H9 (cell line): ENCODE results near the gene JAG2. TPM values are rescaled to one million over a fixed set of nuclear protein-coding genes. Genes with fewer than 3 reads are reported as not detected.
A peak's percentile ranks its signal among the peaks of the same experiment; 100 is the strongest.

Experiments used
- DNase-seq: peaks from one replicate; pipeline ENCODE4 v3.0.0-alpha.2; 2017
- H2AFZ ChIP-seq: one replicate; pipeline ENCODE4 v1.6.1; 2013; ENCODE audit warnings: mild to moderate bottlenecking, low read length, control low read depth, moderate library complexity
- H2AK5ac ChIP-seq: 2 replicates; pipeline ENCODE4 v1.6.1; 2013; ENCODE audit warnings: low read length, control low read depth, mixed read lengths; ENCODE audit not compliant: insufficient read length
- H2BK120ac ChIP-seq: one replicate; pipeline ENCODE4 v1.6.1; 2013; ENCODE audit warnings: low read depth, mild to moderate bottlenecking, low read length, control low read depth, inconsistent platforms; ENCODE audit not compliant: poor library complexity, severe bottlenecking
- H2BK12ac ChIP-seq: 2 replicates; pipeline ENCODE4 v1.6.1; 2013; ENCODE audit warnings: low read length, control low read depth, mixed read lengths, low read depth; ENCODE audit not compliant: insufficient read length
- H2BK15ac ChIP-seq: 2 replicates; pipeline ENCODE4 v1.6.1; 2013; ENCODE audit warnings: low read depth, low read length, control low read depth
- H2BK20ac ChIP-seq: one replicate; pipeline ENCODE4 v1.6.1; 2013; ENCODE audit warnings: low read depth, mild to moderate bottlenecking, low read length, control low read depth, inconsistent platforms; ENCODE audit not compliant: poor library complexity, severe bottlenecking
- H2BK5ac ChIP-seq: 2 replicates; pipeline ENCODE4 v1.6.1; 2013; ENCODE audit warnings: low read length, control low read depth, mixed read lengths; ENCODE audit not compliant: insufficient read length
- H3K14ac ChIP-seq: 2 replicates; pipeline ENCODE4 v1.6.1; 2013; ENCODE audit warnings: low read length, control low read depth; ENCODE audit not compliant: insufficient read depth
- H3K18ac ChIP-seq: 2 replicates; pipeline ENCODE4 v1.6.1; 2013; ENCODE audit warnings: low read depth, mild to moderate bottlenecking, mixed read lengths, low read length, control low read depth; ENCODE audit not compliant: insufficient read length
- H3K23ac ChIP-seq: 2 replicates; pipeline ENCODE4 v1.6.1; 2013; ENCODE audit warnings: low read length, control low read depth, mixed read lengths, low read depth; ENCODE audit not compliant: insufficient read length
- H3K23me2 ChIP-seq: 2 replicates; pipeline ENCODE4 v1.6.1; 2013; ENCODE audit warnings: low read depth, mild to moderate bottlenecking, mixed read lengths, low read length, control low read depth; ENCODE audit not compliant: insufficient read length, poor library complexity, severe bottlenecking
- H3K27ac ChIP-seq: 2 replicates; pipeline ENCODE4 v1.5.1; 2013; ENCODE audit warnings: low read length, control low read depth, mixed read lengths, low read depth; ENCODE audit not compliant: insufficient read length
- H3K27me3 ChIP-seq: 2 replicates; pipeline ENCODE4 v1.6.1; 2013; ENCODE audit warnings: low read length, control low read depth, inconsistent platforms; ENCODE audit not compliant: insufficient read depth
- H3K4ac ChIP-seq: 2 replicates; pipeline ENCODE4 v1.6.1; 2013; ENCODE audit warnings: low read depth, mild to moderate bottlenecking, control low read depth, inconsistent platforms, low read length, moderate library complexity
- H3K4me1 ChIP-seq: 2 replicates; pipeline ENCODE4 v1.6.1; 2013; ENCODE audit warnings: low read length, control low read depth, inconsistent platforms; ENCODE audit not compliant: insufficient read depth
- H3K4me2 ChIP-seq: 2 replicates; pipeline ENCODE4 v1.6.1; 2013; ENCODE audit warnings: low read length, control low read depth, mixed read lengths; ENCODE audit not compliant: insufficient read length, insufficient read depth
- H3K56ac ChIP-seq: 2 replicates; pipeline ENCODE4 v1.6.1; 2013; ENCODE audit warnings: low read depth, mild to moderate bottlenecking, mixed read lengths, low read length, control low read depth; ENCODE audit not compliant: insufficient read length
- H3K79me1 ChIP-seq: 2 replicates; pipeline ENCODE4 v1.6.1; 2013; ENCODE audit warnings: low read depth, mild to moderate bottlenecking, moderate library complexity, low read length, control low read depth, inconsistent platforms; ENCODE audit not compliant: insufficient read depth, poor library complexity, severe bottlenecking
- H3K79me2 ChIP-seq: 2 replicates; pipeline ENCODE4 v1.6.1; 2013; ENCODE audit warnings: low read length, control low read depth, inconsistent platforms; ENCODE audit not compliant: insufficient read depth
- H3K9ac ChIP-seq: 2 replicates; pipeline ENCODE4 v1.6.1; 2013; ENCODE audit warnings: low read length, control low read depth, mixed read lengths; ENCODE audit not compliant: insufficient read length; ENCODE audit errors: extremely low read depth
- H3K9me3 ChIP-seq: one replicate; pipeline ENCODE4 v1.6.1; 2013; ENCODE audit warnings: low read depth, low read length, inconsistent platforms; ENCODE audit not compliant: control insufficient read depth
- H3T11ph ChIP-seq: one replicate; pipeline ENCODE4 v1.6.1; 2013; ENCODE audit warnings: mild to moderate bottlenecking, low read length, control low read depth, inconsistent platforms
- H4K20me1 ChIP-seq: one replicate; pipeline ENCODE4 v1.6.1; 2013; ENCODE audit not compliant: control insufficient read depth, insufficient read length, insufficient read depth
- H4K5ac ChIP-seq: 2 replicates; pipeline ENCODE4 v1.6.1; 2013; ENCODE audit warnings: low read depth, mild to moderate bottlenecking, mixed read lengths, low read length, control low read depth; ENCODE audit not compliant: insufficient read length
- H4K8ac ChIP-seq: replicated peaks from 2 replicates; pipeline ENCODE4 v1.6.1; 2013; ENCODE audit warnings: low read length, control low read depth, mixed read lengths, low read depth; ENCODE audit not compliant: insufficient read length
- H4K91ac ChIP-seq: 2 replicates; pipeline ENCODE4 v1.6.1; 2013; ENCODE audit warnings: low read depth, mild to moderate bottlenecking, moderate library complexity, mixed read lengths, low read length, control low read depth; ENCODE audit not compliant: insufficient read length
- H3K27ac Mint-ChIP-seq, 3 experiments: 2 replicates in 2 of 3; 3 replicates in 1 of 3; pipeline ENCODE4 v1.8.0; 2020 to 2021; ENCODE audit warnings: mixed read lengths in 3 of 3, mild to moderate bottlenecking in 1 of 3, moderate library complexity in 1 of 3
- H3K27me3 Mint-ChIP-seq: 2 replicates; pipeline ENCODE4 v1.8.0; 2021; ENCODE audit warnings: low read depth, mild to moderate bottlenecking, moderate library complexity, mixed read lengths
- H3K36me3 Mint-ChIP-seq, 3 experiments: 2 replicates in 2 of 3; 3 replicates in 1 of 3; pipeline ENCODE4 v1.8.0; 2020 to 2021; ENCODE audit warnings: low read depth in 3 of 3, mixed read lengths in 3 of 3; ENCODE audit not compliant: insufficient read depth in 1 of 3
- H3K4me1 Mint-ChIP-seq, 2 experiments: 2 replicates each; pipeline ENCODE4 v1.8.0; 2020; ENCODE audit warnings: mixed read lengths in 2 of 2
- H3K4me3 Mint-ChIP-seq, 2 experiments: 2 replicates in 1 of 2; 3 replicates in 1 of 2; pipeline ENCODE4 v1.8.0; 2020 to 2021; ENCODE audit warnings: mild to moderate bottlenecking in 2 of 2, mixed read lengths in 2 of 2, moderate library complexity in 1 of 2
- H3K9me3 Mint-ChIP-seq, 2 experiments: 2 replicates in 1 of 2; 3 replicates in 1 of 2; pipeline ENCODE4 v1.8.0; 2020; ENCODE audit warnings: mild to moderate bottlenecking in 2 of 2, mixed read lengths in 2 of 2, moderate library complexity in 1 of 2
- WGBS: extraction: QIAGEN DNeasy Blood & Tissue Kit; methylation state at CpG from one replicate; pipeline ENCODE4 v1.1.7; 2013; ENCODE audit warnings: missing lambda C conversion rate, low lambda C conversion rate, mixed read lengths; ENCODE audit not compliant: insufficient read length; ENCODE audit errors: extremely low coverage; 5-methylcytosine and 5-hydroxymethylcytosine counted together
- total RNA-seq: library from RNA; stranded (reverse); gene quantifications from 2 replicates; pipeline ENCODE4 v1.2.1, GENCODE V29; 2021
- TF ChIP-seq, protein P1 (sequence below): fragments of 200-600 bp; sonication (generic); conservative IDR thresholded peaks from 3 replicates; pipeline ENCODE4 v1.8.0; 2021; ENCODE audit warnings: antibody characterized with exemption, mild to moderate bottlenecking

Gene JAG2
- total RNA-seq, 1 experiment from 2014 or later = 11.4 TPM

- Histone ChIP-seq H3K9ac (no peak overlapping the region), H3K79me2 (no peaks in the 10 kb centered on the region), H2BK120ac (no peak overlapping the region), H3K79me1 (no peaks in the 10 kb centered on the region), H2BK5ac (no peak overlapping the region), H4K20me1 (no peaks in the 10 kb centered on the region), H3K56ac (no peak overlapping the region), H3K18ac (no peak overlapping the region), H3K23ac (no peak overlapping the region), H2BK20ac (no peak overlapping the region), H3K4me2 (no peak overlapping the region), H3K4me1 (no peaks in the 10 kb centered on the region), H3K23me2 (no peaks in the 10 kb centered on the region), H4K91ac (no peak overlapping the region), H2AFZ (no peak overlapping the region), H3K27ac (no peak overlapping the region), H3K14ac (no peak overlapping the region), H2BK12ac (no peak overlapping the region), H3K27me3 (no peaks in the 10 kb centered on the region), H2BK15ac (no peak overlapping the region), H3K9me3 (no peaks in the 10 kb centered on the region), H4K5ac (no peak overlapping the region), H3T11ph (no peak overlapping the region), H3K4ac (no peak overlapping the region), H4K8ac (no peak overlapping the region), H2AK5ac (no peak overlapping the region)
- Mint-ChIP-seq H3K9me3 (no peaks in the 10 kb centered on the region), H3K36me3 (no peaks in the 10 kb centered on the region; a peak in 1 of 7 replicates), H3K4me3 (no peak overlapping the region), H3K27ac (no peak overlapping the region), H3K4me1 (no peaks in the 10 kb centered on the region; a peak in 2 of 4 replicates), H3K27me3 (peaks cover 1% of the 10 kb centered on the region; the same call in 1 of the 2 replicates)
- WGBS = no CpG with 5 or more reads among the region's 13 CpGs
- no peak for DNase-seq
- TF ChIP-seq, protein P1, sequence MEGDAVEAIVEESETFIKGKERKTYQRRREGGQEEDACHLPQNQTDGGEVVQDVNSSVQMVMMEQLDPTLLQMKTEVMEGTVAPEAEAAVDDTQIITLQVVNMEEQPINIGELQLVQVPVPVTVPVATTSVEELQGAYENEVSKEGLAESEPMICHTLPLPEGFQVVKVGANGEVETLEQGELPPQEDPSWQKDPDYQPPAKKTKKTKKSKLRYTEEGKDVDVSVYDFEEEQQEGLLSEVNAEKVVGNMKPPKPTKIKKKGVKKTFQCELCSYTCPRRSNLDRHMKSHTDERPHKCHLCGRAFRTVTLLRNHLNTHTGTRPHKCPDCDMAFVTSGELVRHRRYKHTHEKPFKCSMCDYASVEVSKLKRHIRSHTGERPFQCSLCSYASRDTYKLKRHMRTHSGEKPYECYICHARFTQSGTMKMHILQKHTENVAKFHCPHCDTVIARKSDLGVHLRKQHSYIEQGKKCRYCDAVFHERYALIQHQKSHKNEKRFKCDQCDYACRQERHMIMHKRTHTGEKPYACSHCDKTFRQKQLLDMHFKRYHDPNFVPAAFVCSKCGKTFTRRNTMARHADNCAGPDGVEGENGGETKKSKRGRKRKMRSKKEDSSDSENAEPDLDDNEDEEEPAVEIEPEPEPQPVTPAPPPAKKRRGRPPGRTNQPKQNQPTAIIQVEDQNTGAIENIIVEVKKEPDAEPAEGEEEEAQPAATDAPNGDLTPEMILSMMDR = peak; percentile 31; the same call in 1 of the 3 replicates
These were observed 38.9 kb upstream of the JAG2 start for GRCh38 chr14:105207460-105207901.
